ENCODE data around the gene CTDNEP1. TPM values are rescaled to one million over a fixed set of nuclear protein-coding genes. Genes with fewer than 3 reads are reported as not detected.
A peak's percentile ranks its signal among the peaks of the same experiment; 100 is the strongest.
"Not testable (repeated sequence)": the region's sequence is repeated elsewhere in the genome, so short reads cannot be mapped to it uniquely, and the experiment has no call there.

Gene CTDNEP1
- polyA plus RNA-seq, 1 donor: 184 TPM

DNA sequence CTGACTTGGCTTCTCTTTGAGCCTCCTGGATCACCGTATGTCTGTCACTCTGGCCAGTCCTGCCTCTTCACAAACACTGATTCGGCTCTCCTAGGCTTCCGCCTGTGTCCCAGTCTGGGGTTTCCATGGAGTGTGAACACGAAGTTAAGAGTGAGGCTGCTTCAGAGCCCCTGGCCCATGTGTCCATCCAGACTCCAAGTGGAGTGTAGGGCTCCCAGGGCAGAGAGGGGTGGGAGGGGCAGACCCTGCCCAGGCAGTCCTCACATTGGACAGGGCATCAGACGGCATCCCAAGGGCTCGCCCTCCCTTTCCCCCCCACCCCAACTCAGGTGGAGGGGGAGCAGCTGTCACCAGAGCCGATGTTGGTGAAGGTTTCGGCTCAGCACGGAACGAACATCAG is 7.7 kb downstream of the CTDNEP1 start:
- not testable (repeated sequence) for DNase-seq

DNA sequence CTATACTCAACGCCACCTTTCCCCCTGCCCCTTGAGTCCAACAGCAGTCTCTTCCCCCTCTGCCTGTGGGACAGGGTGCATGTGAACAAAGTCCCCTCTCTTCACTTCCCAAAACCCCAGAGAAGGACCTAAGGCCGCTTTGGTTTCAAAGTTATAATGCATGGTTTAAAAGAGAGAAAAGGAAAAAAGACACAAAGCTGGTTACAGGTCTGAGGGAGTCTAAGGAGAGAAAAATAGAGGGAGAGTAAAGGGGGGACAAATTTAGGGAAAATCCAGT is 8.1 kb downstream of the CTDNEP1 start:
- DNase-seq: no peak

DNA sequence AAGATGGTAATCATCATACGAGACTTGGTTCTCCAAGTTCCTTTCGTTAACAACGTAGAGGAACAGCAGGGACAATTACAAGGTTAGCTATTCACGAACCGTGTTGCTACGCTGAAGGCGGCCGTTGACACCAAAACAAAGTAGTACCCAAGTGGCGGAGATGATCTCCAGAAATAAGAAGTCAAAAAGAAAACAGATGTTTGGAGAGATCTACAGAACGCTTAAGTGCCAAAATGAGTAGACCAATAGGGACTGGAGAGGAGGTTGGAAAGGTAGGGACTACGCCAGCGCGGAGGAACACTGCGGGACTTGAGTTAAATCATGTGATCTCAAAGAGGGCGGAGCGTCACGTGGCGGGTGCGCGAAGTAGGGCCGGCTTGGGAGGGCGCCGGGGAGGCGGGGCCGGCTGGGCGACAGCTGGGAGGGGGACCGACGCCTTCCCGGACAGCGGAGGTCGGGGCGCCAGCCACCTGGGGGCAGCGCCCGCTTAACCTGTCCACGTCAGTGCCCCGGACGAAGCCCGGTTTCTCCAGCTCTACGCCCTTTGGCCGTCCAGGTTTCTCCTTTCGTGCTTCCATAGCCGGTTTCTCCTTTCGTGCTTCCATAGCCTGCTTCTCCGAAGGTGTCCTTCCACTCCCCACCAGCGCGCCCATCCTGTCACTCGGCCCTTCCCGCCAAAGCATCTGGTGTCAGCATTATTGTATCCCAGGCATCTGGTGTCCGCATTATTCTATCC is 8.6 kb downstream of the CTDNEP1 start:
- peak; percentile 96 for DNase-seq

DNA sequence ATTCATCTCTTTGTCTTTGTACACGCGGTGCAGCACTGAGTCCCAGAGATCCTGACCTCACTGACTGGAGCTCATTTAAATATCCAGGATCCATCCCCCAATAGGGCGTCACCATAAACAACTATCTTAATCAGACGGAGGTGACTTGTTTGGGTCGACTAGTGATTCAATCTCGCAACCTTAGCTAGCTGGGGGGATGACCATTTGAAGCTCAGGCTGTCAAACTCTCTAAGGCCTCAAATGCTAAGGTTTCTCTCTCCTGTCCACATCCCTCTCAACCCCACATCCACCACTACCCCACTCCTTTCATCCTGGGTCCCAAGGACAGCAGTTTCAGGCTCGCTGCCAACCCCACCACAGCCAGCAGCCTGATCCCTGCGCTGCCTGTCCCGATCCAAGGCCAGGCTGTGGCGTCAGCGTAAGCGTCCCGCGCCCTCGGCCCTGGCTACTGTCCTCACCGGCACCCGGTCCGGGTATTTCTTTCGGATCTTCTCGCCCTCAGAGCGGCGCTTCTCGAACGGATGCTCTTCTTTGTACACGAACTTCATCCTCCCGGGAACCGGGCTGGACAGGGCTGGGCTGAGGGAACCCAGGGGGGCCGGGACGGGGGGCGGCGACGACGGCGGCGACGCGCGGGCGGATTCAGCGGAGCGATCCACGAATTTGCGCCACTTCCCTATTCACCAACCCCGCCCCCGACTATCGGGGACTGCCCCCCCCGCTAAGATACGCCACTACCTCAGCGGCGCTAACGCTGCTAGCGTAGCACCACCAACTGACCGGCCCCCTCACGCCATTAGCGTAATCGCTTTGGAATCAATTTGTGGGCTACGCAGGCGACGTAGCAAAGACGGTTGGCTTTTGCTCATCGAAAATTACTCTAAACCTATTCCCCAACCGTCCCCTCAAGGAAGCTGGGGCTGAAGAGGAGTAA is 9.5 kb downstream of the CTDNEP1 start, which contains the start of gene GABARAP:
Gene GABARAP, minus strand, starts transcription at position 667 of the 934 bp plus-strand sequence. Its CDS starts 119 bp downstream, at position 548.
- DNase-seq: peak; percentile 98

GRCh38 chr17:7241090-7241733 is 10.3 kb downstream of the CTDNEP1 start:
- DNase-seq: no peak

- no peak for DNase-seq
Measured at GRCh38 chr17:7240375-7240774, 11.2 kb downstream of the CTDNEP1 start.

- DNase-seq: peak; percentile 100
Measured at GRCh38 chr17:7239091-7240027, 12.2 kb downstream of the CTDNEP1 start, which contains the start of gene PHF23. Gene PHF23, minus strand, starts transcription at chr17:7239457. Its CDS starts 178 bp downstream, at chr17:7239279.

DNA sequence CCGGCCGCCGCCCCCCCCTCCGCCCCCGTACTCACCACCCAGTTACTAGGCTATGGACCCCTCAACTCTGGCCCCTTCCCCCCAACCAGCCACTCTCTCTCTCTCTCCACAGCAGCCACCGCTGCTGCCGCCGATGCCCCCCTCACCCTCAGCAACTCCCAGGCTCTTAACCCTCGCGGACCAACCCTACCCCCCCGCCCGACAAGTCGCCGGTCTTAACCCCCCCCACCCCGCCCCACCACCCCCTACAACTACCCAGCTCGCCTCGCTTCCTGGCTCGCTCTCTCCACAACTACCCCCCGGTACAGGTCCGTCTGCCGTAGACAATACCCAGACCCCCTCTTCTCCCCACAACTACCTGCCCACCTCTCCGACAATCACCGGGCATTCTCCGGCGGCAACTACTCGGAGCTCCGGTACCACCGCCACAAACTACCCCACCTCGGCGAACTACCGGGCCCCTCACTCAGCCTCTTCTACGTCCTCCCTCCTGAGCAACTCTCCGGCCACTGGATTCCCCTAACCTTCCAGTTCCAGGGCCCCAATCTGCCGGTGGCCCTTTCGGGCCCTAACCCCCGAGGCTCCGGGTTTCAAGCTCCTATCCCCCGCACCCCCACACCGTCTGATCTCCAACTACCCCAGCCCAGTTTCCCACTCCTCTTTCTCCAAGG is 13.0 kb downstream of the CTDNEP1 start:
- no peak for DNase-seq

DNA sequence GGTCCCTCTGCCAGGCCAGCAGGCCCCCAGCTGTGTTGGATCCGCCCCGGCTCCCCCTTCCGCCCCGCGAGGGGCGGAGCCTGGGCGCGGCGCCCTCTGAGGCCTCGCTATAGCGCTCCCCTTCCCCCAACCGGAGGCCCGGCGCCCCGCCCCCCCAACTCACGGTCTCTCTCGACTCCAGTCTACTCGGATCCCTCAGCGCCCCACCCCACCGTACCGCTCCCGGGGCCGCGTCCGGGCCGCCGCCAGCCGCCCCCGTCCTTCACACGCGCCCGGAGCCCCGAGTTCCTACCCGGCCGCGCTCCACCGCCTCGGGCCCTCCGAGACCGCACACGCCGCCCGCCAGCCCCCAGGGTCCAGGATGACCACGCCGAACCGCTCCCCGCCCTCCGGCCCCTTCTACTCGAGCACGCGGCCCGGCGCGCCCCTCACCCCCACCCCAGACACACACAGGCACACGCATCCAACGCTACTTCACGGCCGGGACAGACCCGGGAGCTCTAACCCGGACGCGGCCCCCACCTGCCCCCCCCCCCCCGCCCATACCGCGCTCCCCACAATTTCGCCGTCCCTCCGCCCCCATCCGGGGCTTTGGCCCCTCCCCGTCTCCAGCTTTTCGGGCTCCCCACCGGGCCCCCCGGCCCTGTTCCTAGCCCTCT is 13.6 kb downstream of the CTDNEP1 start:
- no peak for DNase-seq

DNA sequence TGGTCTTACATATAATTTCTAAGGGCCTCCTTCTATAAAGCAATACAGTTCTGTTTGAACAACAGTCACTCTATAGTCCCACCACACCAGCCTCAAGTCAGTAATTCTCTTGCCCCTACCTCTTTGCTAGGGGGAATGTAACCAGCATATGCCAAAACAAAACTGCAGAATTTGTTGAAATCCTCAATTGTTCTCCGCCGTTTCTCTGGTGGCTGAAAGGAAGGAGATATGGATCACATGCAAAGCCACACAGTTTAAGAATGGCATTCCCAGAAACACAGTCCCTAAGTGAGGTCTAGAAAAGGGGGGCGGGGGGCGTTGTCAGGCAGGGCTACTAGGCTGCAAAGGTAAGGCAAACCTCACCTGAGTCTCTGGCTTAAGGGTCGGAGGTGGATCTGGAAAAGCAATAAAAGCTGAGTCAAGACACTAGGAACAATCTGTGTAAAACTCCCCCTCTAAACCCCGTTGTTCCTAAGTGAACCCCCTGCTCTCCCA is 14.2 kb downstream of the CTDNEP1 start:
- DNase-seq: no peak

- DNase-seq: no peak
Measured at GRCh38 chr17:7236808-7237207, 14.7 kb downstream of the CTDNEP1 start.

GRCh38 chr17:7235693-7236665 is 15.6 kb downstream of the CTDNEP1 start:
- DNase-seq: no peak

GRCh38 chr17:7234083-7234951 is 17.2 kb downstream of the CTDNEP1 start, which contains the start of gene DVL2:
Gene DVL2, minus strand, starts transcription at chr17:7234517. Its CDS starts 255 bp downstream, at chr17:7234262.
- peak; percentile 97 for DNase-seq

GRCh38 chr17:7233701-7234082 is 17.8 kb downstream of the CTDNEP1 start:
- DNase-seq: no peak

DNA sequence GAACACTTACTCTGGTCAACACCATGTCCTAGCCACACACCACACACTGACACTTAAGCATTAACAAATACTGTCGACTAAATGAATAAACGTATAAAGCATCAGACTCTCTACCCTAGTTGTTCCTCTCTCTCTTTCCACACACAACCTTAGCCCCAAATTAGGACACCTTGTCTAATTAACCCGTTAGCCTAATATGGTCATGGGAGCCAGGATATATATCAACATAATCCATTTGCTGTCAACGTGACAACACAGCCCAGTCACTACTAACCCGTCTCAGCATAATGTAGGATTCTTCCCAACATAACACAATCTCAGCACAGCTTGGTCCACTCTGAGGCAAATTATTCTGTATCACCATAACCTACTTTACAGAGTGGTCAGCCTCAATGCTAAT is 19.4 kb downstream of the CTDNEP1 start:
- DNase-seq: no peak

GRCh38 chr17:7229504-7229903 is 22.0 kb downstream of the CTDNEP1 start:
- DNase-seq: no peak

DNA sequence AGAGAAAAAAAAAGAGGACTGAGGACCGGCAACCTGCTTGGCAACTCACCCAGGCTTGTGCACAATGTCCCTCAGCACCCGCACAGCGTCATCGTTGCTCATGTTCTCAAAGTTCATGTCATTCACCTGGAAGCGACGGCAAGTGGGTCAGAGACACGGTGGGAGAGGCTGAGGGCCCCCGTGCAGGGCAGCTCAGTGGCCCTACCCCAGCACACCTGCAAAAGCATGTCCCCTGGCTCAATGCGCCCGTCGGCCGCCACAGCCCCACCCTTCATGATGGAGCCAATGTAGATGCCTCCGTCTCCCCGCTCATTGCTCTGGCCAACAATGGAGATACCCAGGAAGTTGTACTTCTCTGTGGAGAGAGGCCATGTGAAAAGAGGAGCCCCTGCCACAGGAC is 22.6 kb downstream of the CTDNEP1 start:
- DNase-seq: no peak
